Liver (tissue), 3 donors: ENCODE measurements around the gene LRRC32.

Experiments used
- CTCF ChIP-seq: fragments of 150-350 bp; IDR thresholded peaks from 2 replicates; pipeline ENCODE4 v1.5.1; 2017; ENCODE audit warnings: improper control_type of control experiment, low read depth, low read length; ENCODE audit not compliant: missing input control
- TAF1 ChIP-seq: conservative IDR thresholded peaks from 2 replicates; pipeline ENCODE4 v1.6.1; 2016; ENCODE audit warnings: antibody characterized with exemption, mild to moderate bottlenecking
- donor health status: healthy.
- donor health status: healthy.

DNA sequence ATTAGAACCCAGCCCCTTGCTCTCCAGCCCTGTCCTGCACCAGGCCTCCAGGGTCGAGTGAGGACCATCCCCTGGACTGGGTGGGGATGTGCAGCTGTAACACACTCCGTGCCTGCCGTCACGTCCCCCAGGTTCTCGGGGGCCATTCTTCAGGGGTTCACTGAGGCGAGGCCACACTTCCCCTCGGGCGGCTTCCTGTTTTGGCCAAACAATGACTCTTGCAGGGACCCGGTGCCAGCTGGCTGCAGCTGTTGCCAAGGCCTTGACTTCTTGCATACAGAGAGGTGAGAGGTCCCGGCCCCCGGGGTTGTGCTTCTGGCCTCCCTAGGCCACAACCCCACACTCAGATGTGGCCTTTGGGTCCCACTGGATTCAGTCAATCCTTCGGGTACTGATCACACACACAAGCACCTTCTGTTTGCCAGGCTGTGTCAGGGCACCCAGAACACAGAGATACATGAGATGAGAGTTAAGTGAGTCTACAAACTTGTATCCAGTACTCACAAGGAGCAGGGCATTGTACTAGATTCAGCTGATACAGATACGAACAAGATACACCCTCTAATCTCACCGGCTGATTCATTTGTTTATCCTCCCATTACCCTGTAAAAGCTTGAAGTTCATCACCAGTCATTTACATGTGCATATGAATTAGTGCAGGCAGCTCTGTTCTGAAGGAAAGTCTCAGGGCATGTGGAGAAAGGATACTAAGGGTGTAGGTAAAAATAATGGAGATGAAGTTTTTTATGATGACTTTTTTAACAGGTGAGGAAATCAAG lies 32.9 kb downstream of the LRRC32 start:
- TF ChIP-seq TAF1 (no peak), CTCF (no peak)
